HepG2 (cell line): ENCODE measurements around the gene GPR62. TPM values are rescaled to one million over a fixed set of nuclear protein-coding genes. Genes with fewer than 3 reads are reported as not detected.
A peak's percentile ranks its signal among the peaks of the same experiment; 100 is the strongest.

Experiments
- ATAC-seq: fragments of 200-7000 bp; cut with Tn5 transposase; 3 replicates; pipeline ENCODE4 v1.9.1; 2020; ENCODE audit warnings: mild to moderate bottlenecking, moderate library complexity
- BruUV-seq: library from RNA; stranded (reverse); fragments of 400-500 nt; replicated peaks from 2 replicates; lab custom pipeline; 2021; lab: Mats Ljungman, UMichigan
- CTCF ChIA-PET: fragments of 300-600 bp; formaldehyde crosslinking; extraction: SDS; loops from one replicate; lab custom pipeline; 2021; ENCODE audit warnings: low total read pairs, inconsistent platforms, low intra/inter-chr PET ratio; lab: Yijun Ruan, JAX
- POLR2A ChIA-PET: fragments of 350-600 bp; sonication (Branson Sonifier 250); formaldehyde crosslinking; loops from one replicate; lab custom pipeline; 2020; ENCODE audit warnings: antibody characterized with exemption, inconsistent platforms; lab: Yijun Ruan, JAX
- DNase-seq: peaks from one replicate; pipeline ENCODE4 v3.0.0-alpha.2; 2015; ENCODE audit warnings: low spot score
- FAIRE-seq: peaks from 3 replicates; lab custom pipeline; 2011; peaks lifted over from hg19 to GRCh38; lab: Jason Lieb, UNC
- H2AFZ ChIP-seq: one replicate; pipeline ENCODE4 v1.6.1; 2011; ENCODE audit warnings: low read length, inconsistent platforms
- H3K27ac ChIP-seq: fragments of 300-600 bp; 3 replicates; pipeline ENCODE4 v1.8.0; 2011; ENCODE audit warnings: mixed run types, mild to moderate bottlenecking, mixed read lengths, low read length, inconsistent platforms; ENCODE audit not compliant: insufficient read depth; ENCODE audit errors: extremely low read length
- H3K27me3 ChIP-seq, 2 experiments: fragments of 200-600 bp in 1 of 2; 2 replicates in 1 of 2; 3 replicates in 1 of 2; pipeline versions ENCODE4 v1.6.0 to v1.8.0; 2011; ENCODE audit warnings: low read length in 2 of 2, mild to moderate bottlenecking in 2 of 2, moderate library complexity in 2 of 2, inconsistent platforms in 1 of 2; ENCODE audit not compliant: insufficient read depth in 2 of 2, control insufficient read depth in 1 of 2
- H3K36me3 ChIP-seq, 2 experiments: fragments of 200-600 bp in 1 of 2; replicated peaks in 1 of 2; 2 replicates in 1 of 2; 3 replicates in 1 of 2; pipeline versions ENCODE4 v1.5.1 to v1.8.0; 2011; ENCODE audit warnings: low read length in 2 of 2, inconsistent platforms in 1 of 2; ENCODE audit not compliant: insufficient read depth in 2 of 2, control insufficient read depth in 1 of 2
- H3K4me1 ChIP-seq: 2 replicates; pipeline ENCODE4 v1.5.1; 2012; ENCODE audit warnings: low read length, inconsistent platforms; ENCODE audit not compliant: insufficient read depth
- H3K4me2 ChIP-seq: 2 replicates; pipeline ENCODE4 v1.6.0; 2011; ENCODE audit warnings: low read depth, low read length, inconsistent platforms
- H3K4me3 ChIP-seq, 3 experiments: fragments of 200-600 bp in 1 of 3; sonication (generic), shearing (Covaris generic) in 1 of 3; replicated peaks in 1 of 3; 2 replicates each; pipeline ENCODE4 v1.5.1; 2011 to 2016; ENCODE audit warnings: low read length in 3 of 3, inconsistent platforms in 2 of 3, low read depth in 2 of 3, mild to moderate bottlenecking in 2 of 3, control low read depth in 1 of 3, mixed read lengths in 1 of 3; ENCODE audit not compliant: insufficient read depth in 1 of 3
- H3K79me2 ChIP-seq: one replicate; pipeline ENCODE4 v1.6.1; 2011; ENCODE audit warnings: low read length, inconsistent platforms; ENCODE audit not compliant: insufficient read depth
- H3K9ac ChIP-seq: 2 replicates; pipeline ENCODE4 v1.6.0; 2011; ENCODE audit warnings: mild to moderate bottlenecking, low read depth, low read length, inconsistent platforms; ENCODE audit not compliant: insufficient read depth
- H3K9me3 ChIP-seq: 2 replicates; pipeline ENCODE4 v1.5.1; 2012; ENCODE audit warnings: mild to moderate bottlenecking, low read length
- H4K20me1 ChIP-seq: 2 replicates; pipeline ENCODE4 v1.6.0; 2011; ENCODE audit warnings: inconsistent platforms, mild to moderate bottlenecking, low read length, moderate library complexity; ENCODE audit not compliant: insufficient read depth
- ASH2L ChIP-seq: fragments of 300-600, 200-600 bp; sonication (generic); IDR thresholded peaks from 2 replicates; pipeline ENCODE4 v1.7.0; 2017; ENCODE audit warnings: low read depth, mild to moderate bottlenecking, moderate library complexity, mixed read lengths, low read length; ENCODE audit not compliant: insufficient read length
- CERS6 ChIP-seq: sonication (generic); formaldehyde crosslinking; IDR thresholded peaks from 2 replicates; pipeline ENCODE4 v1.5.0; 2020; ENCODE audit warnings: missing genetic modification reagents
- GABPA ChIP-seq, 2 experiments: IDR thresholded peaks; 2 replicates each; pipeline ENCODE4 v1.6.1; 2011 to 2016; ENCODE audit warnings: low read depth in 2 of 2, low read length in 1 of 2, missing biosample characterization in 1 of 2, missing genetic modification characterization in 1 of 2
- HNF4A ChIP-seq: sonication (generic); formaldehyde crosslinking; IDR thresholded peaks from 2 replicates; pipeline ENCODE4 v1.4.0; 2020; ENCODE audit warnings: missing genetic modification reagents
- MZF1 ChIP-seq: sonication (generic); formaldehyde crosslinking; IDR thresholded peaks from 2 replicates; pipeline ENCODE4 v1.8.1; 2023; ENCODE audit warnings: mild to moderate bottlenecking, missing genetic modification reagents, borderline replicate concordance
- RCOR2 ChIP-seq: IDR thresholded peaks from 2 replicates; pipeline ENCODE4 v1.6.1; 2016; ENCODE audit warnings: missing biosample characterization, missing genetic modification reagents
- RFX3 ChIP-seq: IDR thresholded peaks from 2 replicates; pipeline ENCODE4 v1.6.1; 2016; ENCODE audit warnings: missing biosample characterization, missing genetic modification reagents
- SALL1 ChIP-seq: sonication (generic); formaldehyde crosslinking; IDR thresholded peaks from 2 replicates; pipeline ENCODE4 v1.8.0; 2022; ENCODE audit warnings: mild to moderate bottlenecking, missing genetic modification reagents
- SRSF1 ChIP-seq: fragments of 200-400 bp; formaldehyde crosslinking; optimal IDR thresholded peaks from 2 replicates; pipeline ENCODE3; 2017; ENCODE audit warnings: mild to moderate bottlenecking, low read depth, low read length, moderate library complexity
- TOE1 ChIP-seq: sonication (generic); formaldehyde crosslinking; IDR thresholded peaks from 2 replicates; pipeline ENCODE4 v1.4.0; 2020; ENCODE audit warnings: mild to moderate bottlenecking, missing genetic modification reagents
- ZBTB3 ChIP-seq: sonication (generic); formaldehyde crosslinking; IDR thresholded peaks from 2 replicates; pipeline ENCODE4 v1.4.0; 2020; ENCODE audit warnings: low read depth, mild to moderate bottlenecking, moderate library complexity, missing genetic modification reagents, borderline replicate concordance
- ZFP82 ChIP-seq: sonication (generic); formaldehyde crosslinking; IDR thresholded peaks from 2 replicates; pipeline ENCODE4 v1.5.1; 2020; ENCODE audit warnings: mild to moderate bottlenecking, missing genetic modification reagents, borderline replicate concordance
- ZNF460 ChIP-seq: sonication (generic); formaldehyde crosslinking; IDR thresholded peaks from 2 replicates; pipeline ENCODE4 v1.5.1; 2020; ENCODE audit warnings: missing genetic modification reagents, mild to moderate bottlenecking, borderline replicate concordance
- ZNF558 ChIP-seq: sonication (generic); formaldehyde crosslinking; IDR thresholded peaks from 2 replicates; pipeline ENCODE4 v1.9.0; 2022; ENCODE audit warnings: mild to moderate bottlenecking, missing genetic modification reagents, borderline replicate concordance
- ZNF607 ChIP-seq: sonication (generic); formaldehyde crosslinking; IDR thresholded peaks from 2 replicates; pipeline ENCODE4 v1.5.1; 2020; ENCODE audit warnings: missing genetic modification reagents, mild to moderate bottlenecking, borderline replicate concordance
- ZNF619 ChIP-seq: sonication (generic); formaldehyde crosslinking; IDR thresholded peaks from 2 replicates; pipeline ENCODE4 v1.4.0; 2020; ENCODE audit warnings: mild to moderate bottlenecking, missing genetic modification reagents
- ZNF816 ChIP-seq: sonication (generic); formaldehyde crosslinking; IDR thresholded peaks from 2 replicates; pipeline ENCODE4 v1.8.0; 2022; ENCODE audit warnings: missing genetic modification reagents, mild to moderate bottlenecking, borderline replicate concordance
- WGBS: methylation state at CpG from one replicate; pipeline ENCODE4 v1.1.6; 2017; ENCODE audit warnings: low lambda C conversion rate; 5-methylcytosine and 5-hydroxymethylcytosine counted together
- in situ Hi-C: cut with HindIII; loops from 2 replicates; pipeline ENCODE4 v1.10.0; 2017; ENCODE audit warnings: low pct_unique_long_range_greater_than_20kb; ENCODE audit not compliant: extremely low pct_ligation_motif_present
- intact Hi-C: fragments of 100-400 bp; cut with micrococcal nuclease; formaldehyde crosslinking; loops from one replicate; pipeline ENCODE4 v1.10.0; 2022; ENCODE audit not compliant: unreplicated experiment
- polyA plus RNA-seq, 8 experiments: library from polyadenylated mRNA; depleted of rRNA in 3 of 8; stranded (reverse) in 7 of 8; unstranded in 1 of 8; fragments of >200 nt; fragmentation: Illumina TruSeq in 4 of 8; extraction: Trizol in 4 of 8; gene quantifications; 2 replicates each; pipeline versions ENCODE4 v1.2.1 to v1.2.3, GENCODE V29; 2011 to 2016; ENCODE audit warnings: low read depth in 4 of 8, missing spikeins in 1 of 8, mixed read lengths in 1 of 8; ENCODE audit not compliant: insufficient read depth in 1 of 8
- total RNA-seq, 5 experiments: library from RNA; depleted of rRNA; stranded (reverse); fragments of >200 nt; fragmentation: Illumina TruSeq; extraction: Trizol; gene quantifications; 2 replicates each; pipeline ENCODE4 v1.2.3, GENCODE V29; 2016; ENCODE audit warnings: low read depth in 1 of 5
- TF ChIP-seq, protein P1 (sequence below): sonication (generic); formaldehyde crosslinking; IDR thresholded peaks from 2 replicates; pipeline ENCODE4 v1.4.0; 2020; ENCODE audit warnings: missing genetic modification reagents, mild to moderate bottlenecking, borderline replicate concordance

Gene GPR62
- total and polyA plus RNA-seq, 2 of the 13 experiments (the other 11 are each of a cell fraction or from before 2014, with no cell fraction given): not detected

GRCh38 chr3:51983578-51984268 is 28.5 kb downstream of the GPR62 start:
- Histone ChIP-seq H3K27ac (peak overlapping the region; percentile 94), H3K4me3 (peak overlapping the region; percentile 70 to 83 (median 73)), H2AFZ (no peak overlapping the region), H3K4me1 (peaks cover 51% of the 10 kb centered on the region), H3K4me2 (peak overlapping the region; percentile 98), H4K20me1 (no peaks in the 10 kb centered on the region), H3K27me3 (no peaks in the 10 kb centered on the region), H3K79me2 (peaks cover 17% of the 10 kb centered on the region), H3K36me3 (no peaks in the 10 kb centered on the region; a peak in 1 of 5 replicates), H3K9me3 (no peaks in the 10 kb centered on the region), H3K9ac (peak overlapping the region; percentile 89)
- DNase-seq (no peak), ATAC-seq (peak; percentile 2; the same call in 2 of the 3 replicates), FAIRE-seq (no peak)
- in situ Hi-C loops (no loop called here), intact Hi-C loops (loop anchor here (2.0 kb wide), 1 partner anchor 41 kb away; the partner anchor contains the start of gene PARP3)
- 3% methylated on average over 11 of the region's 22 CpGs for whole genome bisulfite sequencing
- ChIA-PET POLR2A (interaction anchor here (0.9 to 6.4 kb wide), 11 partner anchors 10 to 484 kb away, joined by 3 to 187 read pairs (median 15); partner anchors contain the start of genes ABHD14A, ABHD14B, PARP3 and PCBP4), CTCF (interaction anchor here (2.2 to 2.6 kb wide), 2 partner anchors 10 to 42 kb away, joined by 12 to 19 read pairs; partner anchors contain the start of genes ABHD14B, PARP3 and RRP9)
- TSS peak; percentile 92 for BruUV-seq
- TF ChIP-seq ZNF619 (CRISPR knock-in tag) (0 out of 2 replicates have a peak, but pooled peaks have one; percentile 60), ASH2L (peak; percentile 18), ZNF607 (CRISPR knock-in tag) (peak; percentile 0; the same call in 1 of the 2 replicates), RCOR2 (0 out of 2 replicates have a peak, but pooled peaks have one; percentile 14), CERS6 (CRISPR knock-in tag) (no peak), RFX3 (CRISPR knock-in tag) (no peak), HNF4A (CRISPR knock-in tag) (no peak), ZBTB3 (0 out of 2 replicates have a peak, but pooled peaks have one; percentile 3), MZF1 (CRISPR knock-in tag) (peak; percentile 34; the same call in 1 of the 2 replicates), ZNF460 (CRISPR knock-in tag) (0 out of 2 replicates have a peak, but pooled peaks have one; percentile 36), SRSF1 (peak; percentile 89), GABPA (IDR thresholded peaks at IDR 0.05; ENCODE audit: low read depth, low read length) (no peak), GABPA (CRISPR knock-in tag; IDR thresholded peaks at IDR 0.05; ENCODE audit: low read depth) (peak; percentile 56; the same call in 1 of the 2 replicates), SALL1 (peak; percentile 37; the same call in 1 of the 2 replicates), ZNF816 (CRISPR knock-in tag) (peak; percentile 13; the same call in 1 of the 2 replicates), ZFP82 (CRISPR knock-in tag) (peak; percentile 88; the same call in 1 of the 2 replicates), TOE1 (CRISPR knock-in tag) (0 out of 2 replicates have a peak, but pooled peaks have one; percentile 13), ZNF558 (CRISPR knock-in tag) (0 out of 2 replicates have a peak, but pooled peaks have one; percentile 15)
- TF ChIP-seq, protein P1, sequence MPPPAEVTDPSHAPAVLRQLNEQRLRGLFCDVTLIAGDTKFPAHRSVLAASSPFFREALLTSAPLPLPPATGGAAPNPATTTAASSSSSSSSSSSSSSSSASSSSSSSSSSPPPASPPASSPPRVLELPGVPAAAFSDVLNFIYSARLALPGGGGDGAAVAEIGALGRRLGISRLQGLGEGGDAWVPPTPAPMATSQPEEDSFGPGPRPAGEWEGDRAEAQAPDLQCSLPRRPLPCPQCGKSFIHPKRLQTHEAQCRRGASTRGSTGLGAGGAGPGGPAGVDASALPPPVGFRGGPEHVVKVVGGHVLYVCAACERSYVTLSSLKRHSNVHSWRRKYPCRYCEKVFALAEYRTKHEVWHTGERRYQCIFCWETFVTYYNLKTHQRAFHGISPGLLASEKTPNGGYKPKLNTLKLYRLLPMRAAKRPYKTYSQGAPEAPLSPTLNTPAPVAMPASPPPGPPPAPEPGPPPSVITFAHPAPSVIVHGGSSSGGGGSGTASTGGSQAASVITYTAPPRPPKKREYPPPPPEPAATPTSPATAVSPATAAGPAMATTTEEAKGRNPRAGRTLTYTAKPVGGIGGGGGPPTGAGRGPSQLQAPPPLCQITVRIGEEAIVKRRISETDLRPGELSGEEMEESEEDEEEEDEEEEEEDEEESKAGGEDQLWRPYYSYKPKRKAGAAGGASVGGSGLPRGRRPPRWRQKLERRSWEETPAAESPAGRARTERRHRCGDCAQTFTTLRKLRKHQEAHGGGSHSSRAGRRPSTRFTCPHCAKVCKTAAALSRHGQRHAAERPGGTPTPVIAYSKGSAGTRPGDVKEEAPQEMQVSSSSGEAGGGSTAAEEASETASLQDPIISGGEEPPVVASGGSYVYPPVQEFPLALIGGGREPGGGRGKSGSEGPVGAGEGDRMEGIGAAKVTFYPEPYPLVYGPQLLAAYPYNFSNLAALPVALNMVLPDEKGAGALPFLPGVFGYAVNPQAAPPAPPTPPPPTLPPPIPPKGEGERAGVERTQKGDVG (CRISPR knock-in tag): peak; percentile 47; the same call in 1 of the 2 replicates
